Tibial nerve (tissue), 4 donors: Measurements from ENCODE around the gene SLC36A3. TPM values are rescaled to one million over a fixed set of nuclear protein-coding genes. Genes with fewer than 3 reads are reported as not detected.

ENCODE experiments used
- DNase-seq, 2 donors: peaks; one replicate each; pipeline ENCODE4 v3.0.0-alpha.2; 2019; ENCODE audit warnings: low spot score in 2 of 2
- H3K27ac ChIP-seq, 4 donors: fragments of 200-600 bp; sonication (generic) in 3 of 4; one replicate each; pipeline ENCODE4 v1.5.1; 2017 to 2019; ENCODE audit warnings: mild to moderate bottlenecking in 1 of 4
- H3K27me3 ChIP-seq, 2 donors: fragments of 200-600 bp; sonication (generic) in 1 of 2; one replicate each; pipeline versions ENCODE4 v1.5.1 to v1.6.0; 2017 to 2019
- H3K36me3 ChIP-seq, 3 donors: fragments of 200-600 bp; sonication (generic); one replicate each; pipeline ENCODE4 v1.5.1; 2018 to 2019
- H3K4me1 ChIP-seq, 4 donors: fragments of 200-600 bp; sonication (generic) in 3 of 4; one replicate each; pipeline ENCODE4 v1.5.1; 2017 to 2019
- H3K4me3 ChIP-seq, 4 donors: fragments of 200-600 bp; sonication (generic) in 3 of 4; one replicate each; pipeline ENCODE4 v1.5.1; 2017 to 2019; ENCODE audit warnings: mild to moderate bottlenecking in 1 of 4, moderate library complexity in 1 of 4
- H3K9me3 ChIP-seq, 4 donors: fragments of 200-600 bp; sonication (generic) in 3 of 4; one replicate each; pipeline ENCODE4 v1.5.1; 2017 to 2019
- EP300 ChIP-seq, 2 donors: sonication (generic); formaldehyde crosslinking; IDR thresholded peaks; one replicate each; pipeline ENCODE4 v1.6.1; 2017; ENCODE audit warnings: antibody characterized with exemption in 2 of 2, mild to moderate bottlenecking in 1 of 2
- POLR2A ChIP-seq, 2 donors: fragments of 450-650 bp; IDR thresholded peaks; one replicate each; pipeline ENCODE4 v1.6.1; 2017; ENCODE audit warnings: antibody characterized with exemption in 2 of 2, mild to moderate bottlenecking in 2 of 2, moderate library complexity in 2 of 2
- WGBS, 2 donors: methylation state at CpG; one replicate each; pipeline ENCODE4 v1.1.5; 2018; 5-methylcytosine and 5-hydroxymethylcytosine counted together
- total RNA-seq, 4 donors: library from RNA; depleted of rRNA; stranded (reverse); fragments of >200 nt; gene quantifications; one replicate each; pipeline ENCODE4 v1.1.0, GENCODE V29; 2016
- TF ChIP-seq, protein P1 (sequence below), 5 experiments: fragments of 200-600 bp in 3 of 5; fragments of 450-650 bp in 2 of 5; sonication (generic) in 3 of 5; IDR thresholded peaks; one replicate each; pipeline ENCODE4 v1.5.1; 2016 to 2019; ENCODE audit warnings: antibody characterized with exemption in 5 of 5, mild to moderate bottlenecking in 3 of 5, moderate library complexity in 2 of 5

Gene SLC36A3
- total RNA-seq, 4 donors from 2014 or later: not detected

- Histone ChIP-seq H3K27ac (peak overlapping the region in 1 of 4 donors; percentile 13), H3K4me1 (peaks cover 0 to 39% (median 13%) of the 10 kb centered on the region in 4 donors), H3K36me3 (no peaks in the 10 kb centered on the region), H3K9me3 (no peaks in the 10 kb centered on the region), H3K4me3 (no peak overlapping the region), H3K27me3 (no peaks in the 10 kb centered on the region)
- DNase-seq: no peak
- TF ChIP-seq, protein P1, sequence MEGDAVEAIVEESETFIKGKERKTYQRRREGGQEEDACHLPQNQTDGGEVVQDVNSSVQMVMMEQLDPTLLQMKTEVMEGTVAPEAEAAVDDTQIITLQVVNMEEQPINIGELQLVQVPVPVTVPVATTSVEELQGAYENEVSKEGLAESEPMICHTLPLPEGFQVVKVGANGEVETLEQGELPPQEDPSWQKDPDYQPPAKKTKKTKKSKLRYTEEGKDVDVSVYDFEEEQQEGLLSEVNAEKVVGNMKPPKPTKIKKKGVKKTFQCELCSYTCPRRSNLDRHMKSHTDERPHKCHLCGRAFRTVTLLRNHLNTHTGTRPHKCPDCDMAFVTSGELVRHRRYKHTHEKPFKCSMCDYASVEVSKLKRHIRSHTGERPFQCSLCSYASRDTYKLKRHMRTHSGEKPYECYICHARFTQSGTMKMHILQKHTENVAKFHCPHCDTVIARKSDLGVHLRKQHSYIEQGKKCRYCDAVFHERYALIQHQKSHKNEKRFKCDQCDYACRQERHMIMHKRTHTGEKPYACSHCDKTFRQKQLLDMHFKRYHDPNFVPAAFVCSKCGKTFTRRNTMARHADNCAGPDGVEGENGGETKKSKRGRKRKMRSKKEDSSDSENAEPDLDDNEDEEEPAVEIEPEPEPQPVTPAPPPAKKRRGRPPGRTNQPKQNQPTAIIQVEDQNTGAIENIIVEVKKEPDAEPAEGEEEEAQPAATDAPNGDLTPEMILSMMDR (IDR thresholded peaks at IDR 0.05): no peak
- TF ChIP-seq POLR2A (IDR thresholded peaks at IDR 0.05): no peak
- TF ChIP-seq EP300 (IDR thresholded peaks at IDR 0.05): no peak
- WGBS, 2 donors: 77% methylated on average over 10 of the region's 10 CpGs
Observed at GRCh38 chr5:151250346-151251000, 53.1 kb downstream of the SLC36A3 start.

- H3K36me3 ChIP-seq: no peaks in the 10 kb centered on the region
- 75 to 88% methylated on average over 5 of the region's 5 CpGs for WGBS, 2 donors
- no peaks in the 10 kb centered on the region for H3K9me3 ChIP-seq
- TF ChIP-seq POLR2A (IDR thresholded peaks at IDR 0.05) (no peak), EP300 (IDR thresholded peaks at IDR 0.05) (no peak)
- TF ChIP-seq, protein P1 (IDR thresholded peaks at IDR 0.05): no peak
- peaks cover 0 to 28% (median 6%) of the 10 kb centered on the region in 4 donors for H3K4me1 ChIP-seq
- H3K27ac ChIP-seq: no peak overlapping the region
- no peaks in the 10 kb centered on the region for H3K27me3 ChIP-seq
- DNase-seq: no peak
- H3K4me3 ChIP-seq: no peak overlapping the region
Observed at GRCh38 chr5:151249281-151249680, 54.3 kb downstream of the SLC36A3 start.

DNA sequence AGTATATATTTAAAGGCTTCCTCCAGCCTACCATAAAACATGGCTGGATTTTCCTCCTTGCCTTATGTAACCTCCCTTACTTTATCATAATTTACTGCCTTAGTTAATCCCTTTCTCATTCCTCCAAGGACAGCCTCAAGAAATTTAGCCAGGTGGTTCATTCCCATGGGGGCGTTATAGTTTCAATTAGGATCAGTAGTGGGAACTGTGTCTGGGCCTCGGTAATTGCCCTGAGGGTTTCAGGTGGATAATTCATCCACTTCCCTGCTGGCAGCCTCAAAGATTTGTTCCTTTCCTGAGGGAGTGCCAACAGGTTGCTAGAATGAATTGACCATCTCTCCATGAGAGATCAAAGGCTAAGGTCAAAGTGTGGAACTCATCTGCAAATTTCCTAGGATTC, 54.9 kb downstream of the SLC36A3 start:
- no peak overlapping the region for H3K4me3 ChIP-seq
- H3K27ac ChIP-seq: no peak overlapping the region
- no peaks in the 10 kb centered on the region for H3K27me3 ChIP-seq
- 71 to 80% methylated on average over 2 of the region's 2 CpGs for WGBS, 2 donors
- no peaks in the 10 kb centered on the region for H3K36me3 ChIP-seq
- peaks cover 0 to 22% (median under 1%) of the 10 kb centered on the region in 4 donors for H3K4me1 ChIP-seq
- no peak for TF ChIP-seq POLR2A (IDR thresholded peaks at IDR 0.05)
- TF ChIP-seq EP300 (IDR thresholded peaks at IDR 0.05): no peak
- TF ChIP-seq, protein P1 (IDR thresholded peaks at IDR 0.05): no peak
- H3K9me3 ChIP-seq: no peaks in the 10 kb centered on the region
- no peak for DNase-seq

DNA sequence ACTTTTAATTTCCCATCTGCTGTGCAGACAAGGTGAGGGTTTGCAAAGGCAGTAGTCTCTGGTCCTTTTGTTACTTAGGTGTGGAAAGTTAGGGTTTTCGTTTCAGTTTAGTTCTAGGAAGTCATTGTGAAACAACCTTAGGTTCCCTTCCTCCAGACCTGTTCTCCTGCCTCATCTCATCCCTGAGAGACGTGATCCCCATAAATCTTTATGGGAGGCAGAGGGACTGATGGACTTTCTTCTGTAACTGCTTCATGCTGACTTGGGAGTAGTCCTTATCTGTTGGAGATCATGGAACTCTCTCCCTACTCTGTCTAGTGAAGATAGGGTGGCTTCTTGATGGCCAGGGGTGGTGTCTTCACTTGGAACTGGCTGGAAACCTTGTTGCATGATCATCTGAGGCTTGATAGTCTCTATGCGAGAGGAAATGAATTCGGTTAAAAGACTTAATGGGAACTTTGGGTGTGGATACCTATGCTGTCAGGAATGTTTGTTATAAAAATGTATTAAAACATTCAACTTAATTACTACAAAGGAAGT, 57.8 kb downstream of the SLC36A3 start:
- no peak overlapping the region for H3K4me3 ChIP-seq
- H3K36me3 ChIP-seq: no peaks in the 10 kb centered on the region
- H3K4me1 ChIP-seq: peaks cover 0 to under 1% (median 0%) of the 10 kb centered on the region in 4 donors
- TF ChIP-seq POLR2A (IDR thresholded peaks at IDR 0.05) (no peak), EP300 (IDR thresholded peaks at IDR 0.05) (no peak)
- TF ChIP-seq, protein P1 (IDR thresholded peaks at IDR 0.05): no peak
- H3K9me3 ChIP-seq: no peaks in the 10 kb centered on the region
- H3K27me3 ChIP-seq: no peaks in the 10 kb centered on the region
- WGBS, 2 donors: 77 to 80% methylated on average over 4 of the region's 4 CpGs
- no peak overlapping the region for H3K27ac ChIP-seq
- no peak for DNase-seq

- H3K36me3 ChIP-seq: no peaks in the 10 kb centered on the region
- no peak for DNase-seq
- H3K9me3 ChIP-seq: no peaks in the 10 kb centered on the region
- WGBS, 2 donors: 93 to 96% methylated on average over 3 of the region's 3 CpGs
- no peak overlapping the region for H3K4me3 ChIP-seq
- no peaks in the 10 kb centered on the region for H3K4me1 ChIP-seq
- H3K27me3 ChIP-seq: no peaks in the 10 kb centered on the region
- TF ChIP-seq EP300 (IDR thresholded peaks at IDR 0.05) (no peak), POLR2A (IDR thresholded peaks at IDR 0.05) (no peak)
- TF ChIP-seq, protein P1 (IDR thresholded peaks at IDR 0.05): no peak
- no peak overlapping the region for H3K27ac ChIP-seq
Observed at GRCh38 chr5:151244206-151244605, 59.4 kb downstream of the SLC36A3 start.
